Astrocyte (in vitro differentiated cells and primary cell): ENCODE measurements around the gene ALB. TPM values are rescaled to one million over a fixed set of nuclear protein-coding genes. Genes with fewer than 3 reads are reported as not detected.

ENCODE experiments used
- DNase-seq: peaks from one replicate; pipeline ENCODE4 v3.0.0-alpha.2; 2010; ENCODE audit warnings: low read depth
- FAIRE-seq: peaks from 2 replicates; lab custom pipeline; 2011; peaks lifted over from hg19 to GRCh38; lab: Jason Lieb, UNC
- H2AFZ ChIP-seq: 2 replicates; pipeline ENCODE4 v1.6.0; 2012; ENCODE audit warnings: low read depth, low read length, inconsistent platforms
- H3K27ac ChIP-seq: 2 replicates; pipeline ENCODE4 v1.5.1; 2011; ENCODE audit warnings: low read depth, low read length, inconsistent platforms
- H3K27me3 ChIP-seq: 2 replicates; pipeline ENCODE4 v1.6.0; 2011; ENCODE audit warnings: low read length, inconsistent platforms; ENCODE audit not compliant: insufficient read depth
- H3K36me3 ChIP-seq: 2 replicates; pipeline ENCODE4 v1.5.1; 2011; ENCODE audit warnings: low read length, inconsistent platforms; ENCODE audit not compliant: insufficient read depth
- H3K4me1 ChIP-seq: 2 replicates; pipeline ENCODE4 v1.5.1; 2011; ENCODE audit warnings: low read length, inconsistent platforms; ENCODE audit not compliant: insufficient read depth
- H3K4me2 ChIP-seq: 2 replicates; pipeline ENCODE4 v1.6.0; 2012; ENCODE audit warnings: low read length, inconsistent platforms
- H3K4me3 ChIP-seq: 2 replicates; pipeline ENCODE4 v1.5.1; 2011; ENCODE audit warnings: low read depth, mild to moderate bottlenecking, low read length, inconsistent platforms; ENCODE audit not compliant: insufficient read depth
- H3K79me2 ChIP-seq: 2 replicates; pipeline ENCODE4 v1.6.0; 2012; ENCODE audit warnings: mild to moderate bottlenecking, low read length, inconsistent platforms; ENCODE audit not compliant: insufficient read depth
- H3K9ac ChIP-seq: 2 replicates; pipeline ENCODE4 v1.6.0; 2012; ENCODE audit warnings: mild to moderate bottlenecking, low read length, inconsistent platforms
- H3K9me3 ChIP-seq: 2 replicates; pipeline ENCODE4 v1.5.1; 2012; ENCODE audit warnings: low read depth, mild to moderate bottlenecking, low read length, inconsistent platforms; ENCODE audit not compliant: insufficient read depth
- H4K20me1 ChIP-seq: 2 replicates; pipeline ENCODE4 v1.6.0; 2012; ENCODE audit warnings: low read length, inconsistent platforms; ENCODE audit not compliant: insufficient read depth
- H3K27ac Mint-ChIP-seq: one replicate; pipeline ENCODE4 v1.8.0; 2021; ENCODE audit warnings: mild to moderate bottlenecking, mixed read lengths; ENCODE audit not compliant: unreplicated experiment
- H3K27me3 Mint-ChIP-seq: one replicate; pipeline ENCODE4 v1.8.0; 2021; ENCODE audit warnings: low read depth, mixed read lengths; ENCODE audit not compliant: unreplicated experiment
- H3K36me3 Mint-ChIP-seq: one replicate; pipeline ENCODE4 v1.8.0; 2021; ENCODE audit warnings: low read depth, mixed read lengths; ENCODE audit not compliant: unreplicated experiment
- H3K4me1 Mint-ChIP-seq: one replicate; pipeline ENCODE4 v1.8.0; 2021; ENCODE audit warnings: low read depth, mixed read lengths; ENCODE audit not compliant: unreplicated experiment
- H3K4me3 Mint-ChIP-seq: one replicate; pipeline ENCODE4 v1.8.0; 2021; ENCODE audit warnings: mild to moderate bottlenecking, moderate library complexity, mixed read lengths; ENCODE audit not compliant: unreplicated experiment
- H3K9me3 Mint-ChIP-seq: one replicate; pipeline ENCODE4 v1.8.0; 2021; ENCODE audit warnings: mild to moderate bottlenecking, mixed read lengths; ENCODE audit not compliant: unreplicated experiment
- EZH2 ChIP-seq: IDR thresholded peaks from 2 replicates; pipeline ENCODE4 v1.6.1; 2012; ENCODE audit warnings: mild to moderate bottlenecking, low read length, inconsistent platforms; ENCODE audit not compliant: insufficient read depth
- total RNA-seq: library from RNA; stranded (reverse); gene quantifications from 2 replicates; pipeline ENCODE4 v1.2.1, GENCODE V29; 2021
- TF ChIP-seq, protein P1 (sequence below): IDR thresholded peaks from 2 replicates; pipeline ENCODE4 v1.5.1; 2011; ENCODE audit warnings: low read depth, mild to moderate bottlenecking, inconsistent platforms, low read length, moderate library complexity; ENCODE audit not compliant: insufficient read depth

The ALB gene
- total RNA-seq, 1 donor from 2014 or later: not detected

DNA sequence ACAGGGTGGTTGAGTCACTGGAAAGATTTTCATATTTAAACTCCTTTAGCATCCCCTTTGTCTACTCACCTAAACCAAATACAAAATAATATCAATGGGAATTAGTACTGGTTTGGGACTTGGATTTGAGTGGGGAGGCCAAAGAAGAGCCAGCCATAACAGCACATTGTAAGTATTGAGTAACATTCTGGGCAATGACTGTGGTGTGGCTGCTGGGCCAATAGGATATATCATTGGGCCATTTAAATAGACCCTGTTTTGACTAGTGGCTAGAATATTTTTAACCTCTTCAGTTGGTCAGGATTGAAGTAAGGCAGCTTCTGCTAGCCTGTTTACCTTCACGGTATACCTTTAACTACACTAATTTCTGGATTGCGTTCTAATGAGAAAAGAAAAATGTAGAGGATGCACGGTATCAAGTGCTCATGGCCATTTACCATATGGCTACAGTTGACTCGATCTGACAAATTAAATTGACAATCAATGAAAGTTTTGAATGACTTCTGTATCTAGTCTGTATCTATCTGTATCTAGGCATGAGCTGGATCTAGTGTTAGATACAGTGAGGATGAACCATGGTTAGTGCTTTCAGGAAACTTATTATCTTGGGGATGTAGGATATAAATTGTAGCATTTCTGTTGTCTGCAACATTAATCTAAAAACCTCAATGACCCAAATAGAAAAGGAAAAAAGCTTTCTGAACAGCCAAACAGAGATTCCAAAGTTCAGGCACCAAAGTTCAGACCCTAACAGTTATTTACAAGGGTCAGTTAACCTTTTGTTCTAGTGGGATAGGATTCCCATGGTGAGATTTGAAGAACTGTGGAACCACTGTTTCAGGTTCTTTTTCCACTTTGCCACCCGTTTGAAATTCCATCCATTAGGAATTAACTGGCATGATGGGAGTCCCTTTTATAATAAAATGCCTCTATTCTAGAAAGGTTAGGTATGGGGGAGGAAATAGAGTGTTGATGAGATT lies 6.8 kb upstream of the ALB start:
- Histone ChIP-seq H3K4me3 (no peak overlapping the region), H3K9me3 (no peaks in the 10 kb centered on the region), H3K4me2 (no peak overlapping the region), H3K27ac (no peak overlapping the region), H3K36me3 (no peaks in the 10 kb centered on the region), H3K79me2 (no peaks in the 10 kb centered on the region), H3K27me3 (no peaks in the 10 kb centered on the region), H3K4me1 (no peaks in the 10 kb centered on the region), H3K9ac (no peak overlapping the region), H4K20me1 (no peaks in the 10 kb centered on the region), H2AFZ (no peak overlapping the region)
- Mint-ChIP-seq H3K27me3 (no peaks in the 10 kb centered on the region), H3K4me1 (no peaks in the 10 kb centered on the region), H3K36me3 (no peaks in the 10 kb centered on the region), H3K9me3 (no peaks in the 10 kb centered on the region), H3K4me3 (no peak overlapping the region), H3K27ac (no peak overlapping the region)
- FAIRE-seq (no peak), DNase-seq (no peak)
- TF ChIP-seq EZH2: no peak
- TF ChIP-seq, protein P1, sequence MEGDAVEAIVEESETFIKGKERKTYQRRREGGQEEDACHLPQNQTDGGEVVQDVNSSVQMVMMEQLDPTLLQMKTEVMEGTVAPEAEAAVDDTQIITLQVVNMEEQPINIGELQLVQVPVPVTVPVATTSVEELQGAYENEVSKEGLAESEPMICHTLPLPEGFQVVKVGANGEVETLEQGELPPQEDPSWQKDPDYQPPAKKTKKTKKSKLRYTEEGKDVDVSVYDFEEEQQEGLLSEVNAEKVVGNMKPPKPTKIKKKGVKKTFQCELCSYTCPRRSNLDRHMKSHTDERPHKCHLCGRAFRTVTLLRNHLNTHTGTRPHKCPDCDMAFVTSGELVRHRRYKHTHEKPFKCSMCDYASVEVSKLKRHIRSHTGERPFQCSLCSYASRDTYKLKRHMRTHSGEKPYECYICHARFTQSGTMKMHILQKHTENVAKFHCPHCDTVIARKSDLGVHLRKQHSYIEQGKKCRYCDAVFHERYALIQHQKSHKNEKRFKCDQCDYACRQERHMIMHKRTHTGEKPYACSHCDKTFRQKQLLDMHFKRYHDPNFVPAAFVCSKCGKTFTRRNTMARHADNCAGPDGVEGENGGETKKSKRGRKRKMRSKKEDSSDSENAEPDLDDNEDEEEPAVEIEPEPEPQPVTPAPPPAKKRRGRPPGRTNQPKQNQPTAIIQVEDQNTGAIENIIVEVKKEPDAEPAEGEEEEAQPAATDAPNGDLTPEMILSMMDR: no peak

DNA sequence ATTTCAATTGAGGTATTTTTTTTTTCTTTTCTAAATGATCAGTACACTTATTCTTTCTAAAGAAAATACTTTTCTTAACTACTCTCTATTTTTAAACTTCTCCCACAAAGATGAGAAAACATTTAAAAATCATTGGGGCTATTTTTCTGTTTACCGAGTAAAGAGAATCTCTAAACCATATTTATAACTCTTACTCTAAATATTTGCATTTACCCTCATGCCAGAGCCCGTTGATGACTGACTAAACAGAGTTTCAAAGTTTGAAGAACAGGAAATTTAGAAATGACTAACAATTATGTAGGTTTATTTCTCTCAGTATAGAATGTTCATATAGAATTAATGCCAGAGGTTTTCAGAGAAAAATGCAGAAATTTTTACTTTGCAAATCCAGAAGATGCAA lies 2.7 kb upstream of the ALB start:
- Mint-ChIP-seq H3K27ac (no peak overlapping the region), H3K9me3 (no peaks in the 10 kb centered on the region), H3K4me1 (no peaks in the 10 kb centered on the region), H3K36me3 (no peaks in the 10 kb centered on the region), H3K4me3 (no peak overlapping the region), H3K27me3 (no peaks in the 10 kb centered on the region)
- H3K4me1 ChIP-seq: no peaks in the 10 kb centered on the region
- H2AFZ ChIP-seq: no peak overlapping the region
- no peak overlapping the region for H3K27ac ChIP-seq
- FAIRE-seq (no peak), DNase-seq (no peak)
- no peaks in the 10 kb centered on the region for H4K20me1 ChIP-seq
- H3K79me2 ChIP-seq: no peaks in the 10 kb centered on the region
- H3K4me3 ChIP-seq: no peak overlapping the region
- H3K36me3 ChIP-seq: no peaks in the 10 kb centered on the region
- no peaks in the 10 kb centered on the region for H3K27me3 ChIP-seq
- H3K9ac ChIP-seq: no peak overlapping the region
- H3K9me3 ChIP-seq: no peaks in the 10 kb centered on the region
- no peak overlapping the region for H3K4me2 ChIP-seq
- TF ChIP-seq EZH2: no peak
- TF ChIP-seq, protein P1: no peak

DNA sequence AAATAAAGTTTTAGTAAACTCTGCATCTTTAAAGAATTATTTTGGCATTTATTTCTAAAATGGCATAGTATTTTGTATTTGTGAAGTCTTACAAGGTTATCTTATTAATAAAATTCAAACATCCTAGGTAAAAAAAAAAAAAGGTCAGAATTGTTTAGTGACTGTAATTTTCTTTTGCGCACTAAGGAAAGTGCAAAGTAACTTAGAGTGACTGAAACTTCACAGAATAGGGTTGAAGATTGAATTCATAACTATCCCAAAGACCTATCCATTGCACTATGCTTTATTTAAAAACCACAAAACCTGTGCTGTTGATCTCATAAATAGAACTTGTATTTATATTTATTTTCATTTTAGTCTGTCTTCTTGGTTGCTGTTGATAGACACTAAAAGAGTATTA lies 370 bp downstream of the ALB start:
- no peak for TF ChIP-seq EZH2
- TF ChIP-seq, protein P1: no peak
- Histone ChIP-seq H3K79me2 (no peaks in the 10 kb centered on the region), H3K36me3 (no peaks in the 10 kb centered on the region), H3K9ac (no peak overlapping the region), H2AFZ (no peak overlapping the region), H3K4me3 (no peak overlapping the region), H3K27me3 (no peaks in the 10 kb centered on the region), H3K4me2 (no peak overlapping the region), H3K9me3 (no peaks in the 10 kb centered on the region), H3K4me1 (no peaks in the 10 kb centered on the region), H4K20me1 (no peaks in the 10 kb centered on the region), H3K27ac (no peak overlapping the region)
- no peaks in the 10 kb centered on the region for H3K9me3 Mint-ChIP-seq
- no peaks in the 10 kb centered on the region for H3K27me3 Mint-ChIP-seq
- no peaks in the 10 kb centered on the region for H3K36me3 Mint-ChIP-seq
- no peaks in the 10 kb centered on the region for H3K4me1 Mint-ChIP-seq
- DNase-seq (no peak), FAIRE-seq (no peak)
- H3K4me3 Mint-ChIP-seq: no peak overlapping the region
- H3K27ac Mint-ChIP-seq: no peak overlapping the region
